ENCODE data around the gene WDR88. TPM values are rescaled to one million over a fixed set of nuclear protein-coding genes. Genes with fewer than 3 reads are reported as not detected.

WDR88 gene
- polyA plus RNA-seq, 1 donor (not counting 4 experiments of a cell fraction or from before 2014, with no cell fraction given), result not detected

GRCh38 chr19:33186431-33187182 is 54.7 kb downstream of the WDR88 start:
- no peaks in the 10 kb centered on the region for H3K9me3 ChIP-seq (ENCODE audit: control insufficient read depth, low read depth, low read length)
- H3K27me3 ChIP-seq (ENCODE audit: control insufficient read depth, extremely low read depth, insufficient read depth, low read length), result no peaks in the 10 kb centered on the region
- H3K36me3 ChIP-seq (ENCODE audit: control insufficient read depth in 2 of 2, extremely low read depth in 1 of 2, insufficient read depth in 2 of 2, low read length in 2 of 2), result no peaks in the 10 kb centered on the region
- FAIRE-seq (no peak), DNase-seq (ENCODE audit: low read depth, low spot score) (no peak)
- no peak overlapping the region for H3K4me3 ChIP-seq (ENCODE audit: control insufficient read depth in 2 of 3, extremely low read depth in 1 of 3, insufficient read depth in 2 of 3, low read depth in 1 of 3, low read length in 3 of 3)
- no peak overlapping the region for H3K9ac ChIP-seq (ENCODE audit: control insufficient read depth, extremely low read depth, insufficient read depth, low read length)
- H3K4me2 ChIP-seq (ENCODE audit: control insufficient read depth, extremely low read depth, insufficient read depth, low read depth, low read length), result no peak overlapping the region
- H3K27ac ChIP-seq (ENCODE audit: control insufficient read depth, insufficient read depth, low read length), result no peak overlapping the region
- TF ChIP-seq EZH2 (IDR thresholded peaks at IDR 0.05; ENCODE audit: low read length) (no peak), CTCF (optimal IDR thresholded peaks at IDR 0.05 in 1 of 3, IDR thresholded peaks at IDR 0.05 in 1 of 3, conservative IDR thresholded peaks at IDR 0.05 in 1 of 3; ENCODE audit: extremely low read depth in 1 of 3, insufficient read depth in 2 of 3, low read length in 3 of 3) (no peak)
- no peaks in the 10 kb centered on the region for H3K9me1 ChIP-seq (ENCODE audit: control insufficient read depth, extremely low read depth, insufficient read depth, low read length)
- no peaks in the 10 kb centered on the region for H3K4me1 ChIP-seq (ENCODE audit: control insufficient read depth, extremely low read depth, insufficient read depth, low read length)
- dilution Hi-C loops (cut with MboI; ENCODE audit: extremely low pct_ligation_motif_present, low sequenced_read_pairs), result no loop called here
- H3K79me2 ChIP-seq (ENCODE audit: control insufficient read depth, insufficient read depth, low read length), result no peaks in the 10 kb centered on the region
- H2AFZ ChIP-seq (ENCODE audit: control insufficient read depth, low read length), result no peak overlapping the region
- no peaks in the 10 kb centered on the region for H4K20me1 ChIP-seq (ENCODE audit: control insufficient read depth, extremely low read depth, insufficient read depth, low read length)

GRCh38 chr19:33187183-33187540 is 55.2 kb downstream of the WDR88 start:
- Histone ChIP-seq H3K4me3 (ENCODE audit: control insufficient read depth in 2 of 3, extremely low read depth in 1 of 3, insufficient read depth in 2 of 3, low read depth in 1 of 3, low read length in 3 of 3) (no peak overlapping the region), H3K4me2 (ENCODE audit: control insufficient read depth, extremely low read depth, insufficient read depth, low read depth, low read length) (no peak overlapping the region), H3K4me1 (ENCODE audit: control insufficient read depth, extremely low read depth, insufficient read depth, low read length) (no peaks in the 10 kb centered on the region), H3K27ac (ENCODE audit: control insufficient read depth, insufficient read depth, low read length) (no peak overlapping the region), H3K9me1 (ENCODE audit: control insufficient read depth, extremely low read depth, insufficient read depth, low read length) (no peaks in the 10 kb centered on the region), H3K9me3 (ENCODE audit: control insufficient read depth, low read depth, low read length) (no peaks in the 10 kb centered on the region), H2AFZ (ENCODE audit: control insufficient read depth, low read length) (no peak overlapping the region), H3K36me3 (ENCODE audit: control insufficient read depth in 2 of 2, extremely low read depth in 1 of 2, insufficient read depth in 2 of 2, low read length in 2 of 2) (no peaks in the 10 kb centered on the region), H3K79me2 (ENCODE audit: control insufficient read depth, insufficient read depth, low read length) (no peaks in the 10 kb centered on the region), H4K20me1 (ENCODE audit: control insufficient read depth, extremely low read depth, insufficient read depth, low read length) (no peaks in the 10 kb centered on the region), H3K27me3 (ENCODE audit: control insufficient read depth, extremely low read depth, insufficient read depth, low read length) (no peaks in the 10 kb centered on the region), H3K9ac (ENCODE audit: control insufficient read depth, extremely low read depth, insufficient read depth, low read length) (no peak overlapping the region)
- DNase-seq (ENCODE audit: low read depth, low spot score), result no peak
- dilution Hi-C loops (cut with MboI; ENCODE audit: extremely low pct_ligation_motif_present, low sequenced_read_pairs), result no loop called here
- FAIRE-seq, result no peak
- TF ChIP-seq CTCF (optimal IDR thresholded peaks at IDR 0.05 in 1 of 3, IDR thresholded peaks at IDR 0.05 in 1 of 3, conservative IDR thresholded peaks at IDR 0.05 in 1 of 3; ENCODE audit: extremely low read depth in 1 of 3, insufficient read depth in 2 of 3, low read length in 3 of 3) (no peak), EZH2 (IDR thresholded peaks at IDR 0.05; ENCODE audit: low read length) (no peak)

All from keratinocyte (primary cell).